ENCODE results near the gene CCDC92.
A peak's percentile ranks its signal among the peaks of the same experiment; 100 is the strongest.

The CCDC92 gene

GRCh38 chr12:123976227-123976826, 3.7 kb upstream of the CCDC92 start:
- DNase-seq (ENCODE audit: low read depth in 4 of 4, low spot score in 1 of 4): no peak

- peak in 1 of 4 experiments; percentile 10 for DNase-seq (ENCODE audit: low read depth in 4 of 4, low spot score in 1 of 4)
Observed at GRCh38 chr12:123973552-123974341, 1.1 kb upstream of the CCDC92 start.

- peak in 3 of 4 experiments; percentile 9 to 11 (median 11) for DNase-seq (ENCODE audit: low read depth in 4 of 4, low spot score in 1 of 4)
Observed at GRCh38 chr12:123971770-123972456, 718 bp downstream of the CCDC92 start.

GRCh38 chr12:123971449-123971769, 1.2 kb downstream of the CCDC92 start:
- no peak for DNase-seq (ENCODE audit: low read depth in 4 of 4, low spot score in 1 of 4)

GRCh38 chr12:123967121-123967586, 5.5 kb downstream of the CCDC92 start:
- DNase-seq (ENCODE audit: low read depth in 4 of 4, low spot score in 1 of 4): no peak

- no peak for DNase-seq (ENCODE audit: low read depth in 4 of 4, low spot score in 1 of 4)
Observed at GRCh38 chr12:123966596-123966995, 6.0 kb downstream of the CCDC92 start.

- no peak for DNase-seq (ENCODE audit: low read depth in 4 of 4, low spot score in 1 of 4)
Observed at GRCh38 chr12:123965382-123965781, 7.2 kb downstream of the CCDC92 start.

GRCh38 chr12:123963821-123964220, 8.8 kb downstream of the CCDC92 start:
- no peak for DNase-seq (ENCODE audit: low read depth in 4 of 4, low spot score in 1 of 4)

- DNase-seq (ENCODE audit: low read depth in 4 of 4, low spot score in 1 of 4): no peak
Observed at GRCh38 chr12:123962513-123962912, 10.1 kb downstream of the CCDC92 start.

GRCh38 chr12:123961585-123962345, 10.9 kb downstream of the CCDC92 start:
- no peak for DNase-seq (ENCODE audit: low read depth in 4 of 4, low spot score in 1 of 4)

GRCh38 chr12:123960856-123961255, 11.8 kb downstream of the CCDC92 start:
- no peak for DNase-seq (ENCODE audit: low read depth in 4 of 4, low spot score in 1 of 4)

GRCh38 chr12:123960029-123960735, 12.4 kb downstream of the CCDC92 start:
- DNase-seq (ENCODE audit: low read depth in 4 of 4, low spot score in 1 of 4): no peak

- DNase-seq (ENCODE audit: low read depth in 4 of 4, low spot score in 1 of 4): no peak
Observed at GRCh38 chr12:123958876-123959275, 13.8 kb downstream of the CCDC92 start.

GRCh38 chr12:123958462-123958861, 14.2 kb downstream of the CCDC92 start:
- DNase-seq (ENCODE audit: low read depth in 4 of 4, low spot score in 1 of 4): no peak

GRCh38 chr12:123957196-123957595, 15.4 kb downstream of the CCDC92 start:
- no peak for DNase-seq (ENCODE audit: low read depth in 4 of 4, low spot score in 1 of 4)

GRCh38 chr12:123956249-123956648, 16.4 kb downstream of the CCDC92 start:
- no peak for DNase-seq (ENCODE audit: low read depth in 4 of 4, low spot score in 1 of 4)

GRCh38 chr12:123954647-123955350, 17.8 kb downstream of the CCDC92 start:
- DNase-seq (ENCODE audit: low read depth in 4 of 4, low spot score in 1 of 4): no peak

GRCh38 chr12:123952037-123952436, 20.6 kb downstream of the CCDC92 start:
- DNase-seq (ENCODE audit: low read depth in 4 of 4, low spot score in 1 of 4): no peak

- DNase-seq (ENCODE audit: low read depth in 4 of 4, low spot score in 1 of 4): no peak
Observed at GRCh38 chr12:123951467-123951866, 21.2 kb downstream of the CCDC92 start.
